ENCODE measurements around the gene STYXL2.

DNA sequence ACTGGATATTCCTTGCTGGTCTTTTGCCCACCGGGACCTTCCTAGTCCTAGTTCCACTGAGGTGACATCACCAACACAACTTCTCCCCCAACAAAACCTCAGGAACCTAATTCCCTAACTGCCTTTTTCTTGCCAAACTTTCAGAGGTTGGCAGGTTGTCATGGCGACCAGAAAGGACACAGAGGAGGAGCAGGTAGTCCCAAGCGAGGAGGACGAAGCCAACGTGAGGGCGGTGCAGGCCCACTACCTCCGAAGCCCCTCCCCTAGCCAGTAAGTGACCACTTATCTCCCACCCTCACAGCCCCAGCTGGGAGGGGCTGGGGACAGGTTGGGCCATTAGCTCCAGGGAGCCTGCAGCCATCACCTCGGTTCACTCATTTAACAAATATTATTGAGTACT is 815 bp downstream of the STYXL2 start:
- TF ChIP-seq POLR2A (IDR thresholded peaks at IDR 0.05; ENCODE audit: low read length) (no peak), GATA1 (IDR thresholded peaks at IDR 0.05; ENCODE audit: low read depth, low read length) (no peak)

All from erythroblast (primary cell).